Skeletal muscle tissue (tissue), 4 donors: ENCODE results near the gene LRRFIP1. TPM values are rescaled to one million over a fixed set of nuclear protein-coding genes. Genes with fewer than 3 reads are reported as not detected.

Experiments used
- H3K27ac ChIP-seq: one replicate; pipeline ENCODE4 v1.7.0; 2013; ENCODE audit warnings: mild to moderate bottlenecking, low read depth, low read length, inconsistent platforms
- H3K27me3 ChIP-seq, 3 donors: one replicate each; pipeline ENCODE4 v1.7.0; 2013; ENCODE audit warnings: low read length in 3 of 3; ENCODE audit not compliant: control insufficient read depth in 3 of 3, insufficient read depth in 3 of 3
- H3K36me3 ChIP-seq, 3 donors: one replicate each; pipeline ENCODE4 v1.7.0; 2013; ENCODE audit warnings: low read length in 3 of 3; ENCODE audit not compliant: control insufficient read depth in 3 of 3, insufficient read depth in 3 of 3
- H3K4me1 ChIP-seq, 3 donors: one replicate each; pipeline ENCODE4 v1.7.0; 2013; ENCODE audit warnings: low read length in 3 of 3, mild to moderate bottlenecking in 3 of 3; ENCODE audit not compliant: control insufficient read depth in 3 of 3, insufficient read depth in 3 of 3
- H3K4me3 ChIP-seq, 3 donors: one replicate each; pipeline ENCODE4 v1.7.0; 2013; ENCODE audit warnings: low read length in 3 of 3
- H3K9ac ChIP-seq, 3 donors: one replicate each; pipeline ENCODE4 v1.7.0; 2013; ENCODE audit warnings: low read length in 3 of 3, mild to moderate bottlenecking in 3 of 3, moderate library complexity in 2 of 3, low read depth in 1 of 3
- H3K9me3 ChIP-seq, 3 donors: one replicate each; pipeline ENCODE4 v1.7.0; 2013; ENCODE audit warnings: low read length in 3 of 3; ENCODE audit not compliant: control insufficient read depth in 3 of 3
- total RNA-seq: library from RNA; depleted of rRNA; stranded (reverse); fragments of >200 nt; gene quantifications from one replicate; pipeline ENCODE4 v1.2.3, GENCODE V29; 2014
- donor health status: Osteomylitis.

Gene LRRFIP1
- total RNA-seq, 1 donor from 2014 or later = 65.8 TPM

- H3K27ac ChIP-seq = peak overlapping the region; percentile 42
- no peaks in the 10 kb centered on the region for H3K27me3 ChIP-seq
- no peaks in the 10 kb centered on the region for H3K9me3 ChIP-seq
- H3K36me3 ChIP-seq = peaks cover 5 to 18% (median 11%) of the 10 kb centered on the region in 3 donors
- H3K4me1 ChIP-seq = peaks cover 60 to 78% (median 78%) of the 10 kb centered on the region in 3 donors
- peak overlapping the region in 2 of 3 donors; percentile 51 to 53 for H3K9ac ChIP-seq
- no peak overlapping the region for H3K4me3 ChIP-seq
Observed at GRCh38 chr2:237708065-237708398, 80.6 kb downstream of the LRRFIP1 start.

GRCh38 chr2:237708491-237708890 is 81.1 kb downstream of the LRRFIP1 start:
- peak overlapping the region in 1 of 3 donors; percentile 54 for H3K9ac ChIP-seq
- peaks cover 59 to 77% (median 75%) of the 10 kb centered on the region in 3 donors for H3K4me1 ChIP-seq
- no peaks in the 10 kb centered on the region for H3K9me3 ChIP-seq
- peak overlapping the region; percentile 42 for H3K27ac ChIP-seq
- H3K4me3 ChIP-seq = no peak overlapping the region
- H3K27me3 ChIP-seq = no peaks in the 10 kb centered on the region
- H3K36me3 ChIP-seq = peaks cover 5 to 18% (median 11%) of the 10 kb centered on the region in 3 donors

- H3K36me3 ChIP-seq = peaks cover 5 to 18% (median 11%) of the 10 kb centered on the region in 3 donors
- H3K4me1 ChIP-seq = peaks cover 59 to 74% (median 72%) of the 10 kb centered on the region in 3 donors
- H3K27me3 ChIP-seq = no peaks in the 10 kb centered on the region
- peak overlapping the region; percentile 42 for H3K27ac ChIP-seq
- H3K9ac ChIP-seq = peak overlapping the region in 1 of 3 donors; percentile 54
- H3K9me3 ChIP-seq = no peaks in the 10 kb centered on the region
- H3K4me3 ChIP-seq = no peak overlapping the region
Observed at GRCh38 chr2:237708961-237709360, 81.6 kb downstream of the LRRFIP1 start.

- Histone ChIP-seq H3K36me3 (peaks cover 5 to 18% (median 11%) of the 10 kb centered on the region in 3 donors), H3K9ac (peak overlapping the region in 1 of 3 donors; percentile 8), H3K4me3 (no peak overlapping the region), H3K9me3 (no peaks in the 10 kb centered on the region), H3K4me1 (peaks cover 68 to 76% (median 74%) of the 10 kb centered on the region in 3 donors), H3K27ac (peak overlapping the region; percentile 92), H3K27me3 (no peaks in the 10 kb centered on the region)
Observed at GRCh38 chr2:237711458-237712150, 84.2 kb downstream of the LRRFIP1 start.

GRCh38 chr2:237712477-237713377 is 85.3 kb downstream of the LRRFIP1 start:
- Histone ChIP-seq H3K36me3 (peaks cover 5 to 18% (median 11%) of the 10 kb centered on the region in 3 donors), H3K27me3 (no peaks in the 10 kb centered on the region), H3K27ac (peak overlapping the region; percentile 92), H3K4me1 (peaks cover 64 to 72% (median 71%) of the 10 kb centered on the region in 3 donors), H3K4me3 (peak overlapping the region; percentile 2 to 55 (median 19)), H3K9me3 (no peaks in the 10 kb centered on the region), H3K9ac (peak overlapping the region; percentile 57 to 62 (median 60))

- peak overlapping the region; percentile 41 to 70 (median 65) for H3K4me3 ChIP-seq
- H3K27me3 ChIP-seq = no peaks in the 10 kb centered on the region
- peak overlapping the region; percentile 66 to 79 (median 76) for H3K9ac ChIP-seq
- no peaks in the 10 kb centered on the region for H3K9me3 ChIP-seq
- peaks cover 54 to 62% (median 61%) of the 10 kb centered on the region in 3 donors for H3K4me1 ChIP-seq
- peak overlapping the region; percentile 92 for H3K27ac ChIP-seq
- H3K36me3 ChIP-seq = peaks cover 5 to 18% (median 17%) of the 10 kb centered on the region in 3 donors
Observed at GRCh38 chr2:237714690-237715458, 87.5 kb downstream of the LRRFIP1 start.

GRCh38 chr2:237715459-237715947 is 88.1 kb downstream of the LRRFIP1 start:
- Histone ChIP-seq H3K27ac (peak overlapping the region; percentile 92), H3K4me1 (peaks cover 56 to 65% (median 64%) of the 10 kb centered on the region in 3 donors), H3K9me3 (no peaks in the 10 kb centered on the region), H3K9ac (peak overlapping the region; percentile 66 to 79 (median 76)), H3K4me3 (peak overlapping the region; percentile 41 to 70 (median 65)), H3K27me3 (no peaks in the 10 kb centered on the region), H3K36me3 (peaks cover 5 to 19% (median 18%) of the 10 kb centered on the region in 3 donors)

DNA sequence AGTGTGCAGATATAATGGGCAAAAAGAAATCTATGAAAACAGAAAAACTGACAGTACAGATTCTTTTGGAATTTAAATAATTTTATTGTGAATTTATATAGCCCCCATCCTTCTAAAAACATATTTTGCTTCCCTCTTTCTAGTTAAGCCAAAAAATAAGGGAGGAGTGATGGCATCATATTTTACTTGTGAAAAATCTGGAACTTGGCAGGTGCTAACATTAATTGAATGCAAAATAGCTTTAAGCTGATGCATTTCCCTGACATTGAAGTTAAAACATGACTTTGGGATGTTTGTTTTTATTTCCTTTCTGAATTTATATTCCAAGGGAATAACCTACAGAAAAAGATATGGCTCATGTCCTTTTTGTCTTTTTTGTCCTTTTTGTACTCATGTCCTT is 88.6 kb downstream of the LRRFIP1 start:
- H3K27me3 ChIP-seq = no peaks in the 10 kb centered on the region
- peak overlapping the region in 1 of 3 donors; percentile 76 for H3K9ac ChIP-seq
- peak overlapping the region; percentile 92 for H3K27ac ChIP-seq
- no peaks in the 10 kb centered on the region for H3K9me3 ChIP-seq
- H3K36me3 ChIP-seq = peaks cover 5 to 19% (median 18%) of the 10 kb centered on the region in 3 donors
- peak overlapping the region in 1 of 3 donors; percentile 70 for H3K4me3 ChIP-seq
- H3K4me1 ChIP-seq = peaks cover 59 to 70% (median 68%) of the 10 kb centered on the region in 3 donors
